Activated CD8-positive, alpha-beta T cell treated with anti-CD3 and anti-CD28 coated beads for 36 hours (primary cell): ENCODE results near the gene SFT2D3. TPM values are rescaled to one million over a fixed set of nuclear protein-coding genes. Genes with fewer than 3 reads are reported as not detected.

Experiments used
- ATAC-seq: fragments of 200-7000 bp; cut with Tn5 transposase; one replicate; pipeline ENCODE4 v1.10.0; 2021; ENCODE audit warnings: mild to moderate bottlenecking, moderate library complexity
- CTCF ChIA-PET: fragments of 350-600 bp; sonication (Branson Sonifier 250); formaldehyde crosslinking; loops from one replicate; lab custom pipeline; 2021; ENCODE audit warnings: antibody characterized with exemption; lab: Charles Lee
- POLR2A ChIA-PET: fragments of 350-600 bp; sonication (Branson Sonifier 250); formaldehyde crosslinking; loops from one replicate; lab custom pipeline; 2021; ENCODE audit warnings: antibody characterized with exemption; lab: Charles Lee
- DNase-seq: peaks from one replicate; pipeline ENCODE4 v3.0.0-alpha.2; 2020
- H3K27ac Mint-ChIP-seq: one replicate; pipeline ENCODE4 v1.8.0; 2021; ENCODE audit warnings: mild to moderate bottlenecking, mixed read lengths
- H3K27me3 Mint-ChIP-seq: one replicate; pipeline ENCODE4 v1.8.0; 2021; ENCODE audit warnings: mixed read lengths
- H3K36me3 Mint-ChIP-seq: one replicate; pipeline ENCODE4 v1.8.0; 2021; ENCODE audit warnings: low read depth, mixed read lengths
- H3K4me1 Mint-ChIP-seq: one replicate; pipeline ENCODE4 v1.8.0; 2021; ENCODE audit warnings: low read depth, mixed read lengths
- H3K4me3 Mint-ChIP-seq: one replicate; pipeline ENCODE4 v1.8.0; 2021; ENCODE audit warnings: mild to moderate bottlenecking, moderate library complexity, mixed read lengths
- H3K9me3 Mint-ChIP-seq: one replicate; pipeline ENCODE4 v1.8.0; 2021; ENCODE audit warnings: mixed read lengths
- CTCF ChIP-seq: fragments of 200-600 bp; IDR thresholded peaks from one replicate; pipeline ENCODE4 v1.8.0; 2022; ENCODE audit warnings: antibody characterized with exemption, mild to moderate bottlenecking
- intact Hi-C: fragments of 100-400 bp; cut with micrococcal nuclease; formaldehyde crosslinking; loops from one replicate; pipeline ENCODE4 v1.10.0; 2022
- total RNA-seq, 2 experiments: library from RNA; stranded (reverse); gene quantifications; one replicate each; pipeline ENCODE4 v1.2.3, GENCODE V29; 2021

Gene SFT2D3
- total RNA-seq, 2 experiments from 2014 or later, result 3.9 to 4.4 TPM

GRCh38 chr2:127712999-127713398 lies 11.7 kb downstream of the SFT2D3 start:
- ChIA-PET POLR2A (interaction anchor here (0.7 kb wide), 1 partner anchor 208 kb away, joined by 3 read pairs; no protein-coding TSS in a partner anchor), CTCF (no interaction called here)
- no peak overlapping the region for H3K4me3 Mint-ChIP-seq
- H3K4me1 Mint-ChIP-seq, result no peaks in the 10 kb centered on the region
- no peaks in the 10 kb centered on the region for H3K27me3 Mint-ChIP-seq
- H3K36me3 Mint-ChIP-seq, result peaks cover 29% of the 10 kb centered on the region
- intact Hi-C loops, result no loop called here
- H3K9me3 Mint-ChIP-seq, result no peaks in the 10 kb centered on the region
- no peak overlapping the region for H3K27ac Mint-ChIP-seq
- no peak for TF ChIP-seq CTCF
- no peak for ATAC-seq
- no peak for DNase-seq

GRCh38 chr2:127713562-127713961 lies 12.3 kb downstream of the SFT2D3 start:
- POLR2A ChIA-PET, result interaction anchor here (0.7 to 1.5 kb wide), 4 partner anchors 10 to 207 kb away, joined by 3 to 6 read pairs (median 4); partner anchors contain the start of gene SFT2D3
- TF ChIP-seq CTCF, result no peak
- H3K4me3 Mint-ChIP-seq, result no peak overlapping the region
- H3K9me3 Mint-ChIP-seq, result no peaks in the 10 kb centered on the region
- H3K36me3 Mint-ChIP-seq, result peaks cover 30% of the 10 kb centered on the region
- no peak overlapping the region for H3K27ac Mint-ChIP-seq
- H3K27me3 Mint-ChIP-seq, result no peaks in the 10 kb centered on the region
- H3K4me1 Mint-ChIP-seq, result no peaks in the 10 kb centered on the region
- CTCF ChIA-PET, result interaction anchor here (1.3 kb wide), 1 partner anchor 8 kb away, joined by 3 read pairs; no protein-coding TSS in a partner anchor
- DNase-seq, result no peak
- no peak for ATAC-seq
- intact Hi-C loops, result no loop called here

- H3K4me1 Mint-ChIP-seq, result no peaks in the 10 kb centered on the region
- no peak for TF ChIP-seq CTCF
- ChIA-PET CTCF (interaction anchor here (1.1 to 1.8 kb wide), 2 partner anchors 8 to 14 kb away, joined by 3 to 5 read pairs; no protein-coding TSS in a partner anchor), POLR2A (interaction anchor here (1.2 to 1.4 kb wide), 2 partner anchors 13 to 15 kb away, joined by 3 read pairs; partner anchors contain the start of gene SFT2D3)
- no peak overlapping the region for H3K4me3 Mint-ChIP-seq
- no peaks in the 10 kb centered on the region for H3K27me3 Mint-ChIP-seq
- intact Hi-C loops, result no loop called here
- H3K36me3 Mint-ChIP-seq, result peaks cover 33% of the 10 kb centered on the region
- H3K9me3 Mint-ChIP-seq, result no peaks in the 10 kb centered on the region
- no peak overlapping the region for H3K27ac Mint-ChIP-seq
- no peak for ATAC-seq
- no peak for DNase-seq
Observed at GRCh38 chr2:127715778-127716449, 14.6 kb downstream of the SFT2D3 start.

GRCh38 chr2:127718271-127718670 lies 17.0 kb downstream of the SFT2D3 start:
- Mint-ChIP-seq H3K4me3 (no peak overlapping the region), H3K36me3 (peaks cover 46% of the 10 kb centered on the region), H3K27me3 (no peaks in the 10 kb centered on the region), H3K9me3 (no peaks in the 10 kb centered on the region), H3K4me1 (peaks cover 8% of the 10 kb centered on the region), H3K27ac (no peak overlapping the region)
- ChIA-PET CTCF (interaction anchor here (0.8 to 1.2 kb wide), 3 partner anchors 15 to 127 kb away, joined by 3 read pairs; no protein-coding TSS in a partner anchor), POLR2A (interaction anchor here (0.7 to 1.4 kb wide), 2 partner anchors 12 to 105 kb away, joined by 3 read pairs; no protein-coding TSS in a partner anchor)
- no peak for ATAC-seq
- intact Hi-C loops, result no loop called here
- no peak for DNase-seq
- no peak for TF ChIP-seq CTCF
